Prostate gland (tissue), 2 donors: Measurements from ENCODE around the gene NR6A1.

Source experiments
- POLR2AphosphoS5 ChIP-seq: sonication (generic); formaldehyde crosslinking; IDR thresholded peaks from one replicate; pipeline ENCODE4 v1.6.1; 2017; ENCODE audit warnings: antibody characterized with exemption
- TF ChIP-seq, protein P1 (sequence below), 4 experiments: fragments of 200-600 bp in 2 of 4; fragments of 450-650 bp in 2 of 4; sonication (generic) in 2 of 4; IDR thresholded peaks; 1 replicate in 3 of 4; 2 replicates in 1 of 4; pipeline ENCODE4 v1.5.1; 2016 to 2019; ENCODE audit warnings: antibody characterized with exemption in 4 of 4, mild to moderate bottlenecking in 2 of 4, moderate library complexity in 2 of 4

DNA sequence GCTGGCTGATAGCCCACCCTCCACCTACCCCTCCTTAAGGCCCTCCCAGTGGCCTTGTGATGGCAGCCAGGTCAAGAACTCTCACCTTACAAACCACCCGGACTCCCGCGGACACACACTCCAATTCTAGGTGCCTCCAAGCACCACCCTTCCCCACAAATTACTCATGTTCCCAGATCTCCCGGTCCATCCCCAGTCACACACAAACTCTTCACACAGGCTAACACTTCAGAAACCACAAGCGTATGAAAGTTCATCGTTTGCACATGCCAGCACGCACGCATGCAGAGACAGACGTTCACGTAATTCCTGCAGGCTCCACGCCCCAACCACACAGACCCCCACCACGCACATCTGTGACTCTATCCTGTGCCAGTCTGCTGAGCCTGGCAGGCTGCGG is 281.9 kb downstream of the NR6A1 start:
- TF ChIP-seq, protein P1, sequence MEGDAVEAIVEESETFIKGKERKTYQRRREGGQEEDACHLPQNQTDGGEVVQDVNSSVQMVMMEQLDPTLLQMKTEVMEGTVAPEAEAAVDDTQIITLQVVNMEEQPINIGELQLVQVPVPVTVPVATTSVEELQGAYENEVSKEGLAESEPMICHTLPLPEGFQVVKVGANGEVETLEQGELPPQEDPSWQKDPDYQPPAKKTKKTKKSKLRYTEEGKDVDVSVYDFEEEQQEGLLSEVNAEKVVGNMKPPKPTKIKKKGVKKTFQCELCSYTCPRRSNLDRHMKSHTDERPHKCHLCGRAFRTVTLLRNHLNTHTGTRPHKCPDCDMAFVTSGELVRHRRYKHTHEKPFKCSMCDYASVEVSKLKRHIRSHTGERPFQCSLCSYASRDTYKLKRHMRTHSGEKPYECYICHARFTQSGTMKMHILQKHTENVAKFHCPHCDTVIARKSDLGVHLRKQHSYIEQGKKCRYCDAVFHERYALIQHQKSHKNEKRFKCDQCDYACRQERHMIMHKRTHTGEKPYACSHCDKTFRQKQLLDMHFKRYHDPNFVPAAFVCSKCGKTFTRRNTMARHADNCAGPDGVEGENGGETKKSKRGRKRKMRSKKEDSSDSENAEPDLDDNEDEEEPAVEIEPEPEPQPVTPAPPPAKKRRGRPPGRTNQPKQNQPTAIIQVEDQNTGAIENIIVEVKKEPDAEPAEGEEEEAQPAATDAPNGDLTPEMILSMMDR (IDR thresholded peaks at IDR 0.05), result no peak
- no peak for TF ChIP-seq POLR2AphosphoS5
